Uterus (tissue), 2 donors: ENCODE measurements around the gene CTDNEP1.

ENCODE experiments used
- CTCF ChIP-seq, 4 experiments: fragments of 200-600 bp in 2 of 4; fragments of 450-650 bp in 2 of 4; sonication (generic) in 2 of 4; IDR thresholded peaks; one replicate each; pipeline ENCODE4 v1.5.1; 2016 to 2019; ENCODE audit warnings: antibody characterized with exemption in 4 of 4, mild to moderate bottlenecking in 2 of 4, moderate library complexity in 1 of 4
- POLR2A ChIP-seq, 2 donors: fragments of 450-650 bp; IDR thresholded peaks; one replicate each; pipeline ENCODE4 v1.6.1; 2016; ENCODE audit warnings: antibody characterized with exemption in 2 of 2, mild to moderate bottlenecking in 1 of 2, moderate library complexity in 1 of 2

DNA sequence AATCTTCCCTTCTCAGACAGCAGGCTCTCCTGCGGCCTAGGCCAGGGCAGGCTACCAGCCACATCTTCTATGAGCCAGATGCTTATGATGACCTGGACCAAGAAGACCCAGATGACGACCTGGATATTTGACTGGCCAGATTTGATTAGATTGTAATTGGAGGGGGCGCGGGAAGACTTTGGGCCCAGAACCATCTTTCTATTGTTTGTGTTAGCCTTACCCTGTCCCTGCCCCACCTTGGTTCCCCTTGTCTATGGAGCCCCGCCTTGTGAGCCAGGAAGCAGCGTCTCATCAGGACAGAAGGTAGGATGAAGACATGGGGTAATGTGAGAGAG, 8.0 kb upstream of the CTDNEP1 start:
- TF ChIP-seq CTCF (IDR thresholded peaks at IDR 0.05) = no peak
- no peak for TF ChIP-seq POLR2A (IDR thresholded peaks at IDR 0.05)
